ENCODE measurements around the gene HOXD13. TPM values are rescaled to one million over a fixed set of nuclear protein-coding genes. Genes with fewer than 3 reads are reported as not detected.

The HOXD13 gene
- total and polyA plus RNA-seq, 7 experiments from 2014 or later, result not detected

DNA sequence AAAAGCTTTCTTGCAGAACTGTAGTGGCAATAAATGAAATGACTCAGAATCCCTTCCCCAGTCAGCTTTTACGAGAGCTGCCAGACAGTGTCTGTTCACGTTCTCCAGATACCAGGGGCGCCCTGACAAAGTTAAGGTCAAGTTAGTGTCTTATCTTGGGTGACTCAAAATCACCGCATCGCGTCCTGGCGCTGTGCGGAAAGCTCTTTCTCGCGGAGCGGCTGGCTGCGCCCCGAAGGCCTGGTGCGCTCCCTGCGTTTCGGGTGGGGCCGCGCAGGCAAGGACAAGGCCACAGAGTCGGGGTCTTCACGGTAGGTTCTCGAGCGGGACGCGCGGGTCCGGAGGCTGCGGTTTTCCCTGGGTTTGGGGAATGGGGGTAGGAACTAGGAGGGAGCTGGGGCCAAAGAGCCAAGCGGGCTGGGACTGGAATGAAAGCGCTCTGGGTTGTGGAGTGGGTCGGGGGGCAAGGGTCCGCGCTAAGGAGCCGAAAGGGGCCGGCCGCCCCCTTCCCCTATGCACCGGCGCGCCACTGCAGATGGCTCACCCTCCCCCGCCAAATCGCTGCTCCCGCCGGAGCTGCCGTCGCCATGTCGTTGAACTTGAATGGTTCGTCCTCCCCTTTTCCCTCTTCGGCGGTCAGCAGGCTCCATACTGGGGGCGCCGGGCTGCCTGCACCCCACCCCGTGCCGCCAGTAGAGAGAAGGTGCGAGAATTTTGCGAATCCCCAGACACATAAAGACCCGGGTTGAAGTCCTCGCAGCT is 12.0 kb downstream of the HOXD13 start:
- DNase-seq, result peak in 1 of 9 donors; percentile 20
- H3K36me3 Mint-ChIP-seq, result peaks cover 0 to 12% (median 6%) of the 10 kb centered on the region in 5 donors
- H3K4me1 Mint-ChIP-seq, result peaks cover 16 to 44% (median 27%) of the 10 kb centered on the region in 7 donors
- H3K27ac ChIP-seq (ENCODE audit: low read depth, low read length), result no peak overlapping the region
- POLR2A ChIA-PET, result interaction anchor here (0.6 kb wide), 1 partner anchor 1200 kb away, joined by 3 read pairs; no protein-coding TSS in a partner anchor
- peaks cover 12 to 59% of the 10 kb centered on the region in 2 donors for H3K27me3 ChIP-seq (ENCODE audit: control insufficient read depth in 2 of 2, insufficient read depth in 2 of 2, low read length in 2 of 2)
- H3K4me1 ChIP-seq (ENCODE audit: control insufficient read depth in 2 of 2, insufficient read depth in 2 of 2, low read length in 2 of 2), result peaks cover 0 to 18% of the 10 kb centered on the region in 2 donors
- H3K9me3 Mint-ChIP-seq, result peaks cover 0 to 24% (median 5%) of the 10 kb centered on the region in 11 donors
- no peak for ATAC-seq
- peak overlapping the region in 6 of 10 donors; percentile 14 to 44 (median 20) for H3K4me3 Mint-ChIP-seq
- H3K36me3 ChIP-seq (ENCODE audit: control insufficient read depth in 2 of 3, insufficient read depth in 3 of 3, low read length in 3 of 3), result no peaks in the 10 kb centered on the region
- peaks cover 0 to 5% (median 0%) of the 10 kb centered on the region in 3 experiments for H3K9me3 ChIP-seq (ENCODE audit: control insufficient read depth in 2 of 3, low read length in 3 of 3)
- H3K27me3 Mint-ChIP-seq, result peaks cover 74 to 86% (median 79%) of the 10 kb centered on the region in 5 donors
- peak overlapping the region in 2 of 9 donors; percentile 11 to 81 for H3K27ac Mint-ChIP-seq
- H3K4me3 ChIP-seq (ENCODE audit: low read length), result no peak overlapping the region
- intact Hi-C loops (cut with micrococcal nuclease), result no loop called here
- CTCF ChIA-PET, result no interaction called here

- Mint-ChIP-seq H3K4me3 (peak overlapping the region in 8 of 10 donors; percentile 14 to 83 (median 40)), H3K4me1 (peaks cover 16 to 45% (median 28%) of the 10 kb centered on the region in 7 donors), H3K36me3 (peaks cover 0 to 18% (median 6%) of the 10 kb centered on the region in 5 donors), H3K27ac (peak overlapping the region in 2 of 9 donors; percentile 60 to 81), H3K27me3 (peaks cover 78 to 89% (median 84%) of the 10 kb centered on the region in 5 donors), H3K9me3 (peaks cover 0 to 29% (median 8%) of the 10 kb centered on the region in 11 donors)
- ChIA-PET POLR2A (interaction anchor here (0.6 kb wide), 1 partner anchor 1200 kb away, joined by 3 read pairs; no protein-coding TSS in a partner anchor), CTCF (no interaction called here)
- ATAC-seq, result no peak
- H3K27ac ChIP-seq (ENCODE audit: low read depth, low read length), result no peak overlapping the region
- no peak overlapping the region for H3K4me3 ChIP-seq (ENCODE audit: low read length)
- DNase-seq, result peak in 1 of 9 donors; percentile 20
- H3K9me3 ChIP-seq (ENCODE audit: control insufficient read depth in 2 of 3, low read length in 3 of 3), result peaks cover 0 to 11% (median 0%) of the 10 kb centered on the region in 3 experiments
- H3K4me1 ChIP-seq (ENCODE audit: control insufficient read depth in 2 of 2, insufficient read depth in 2 of 2, low read length in 2 of 2), result peaks cover 0 to 18% of the 10 kb centered on the region in 2 donors
- intact Hi-C loops (cut with micrococcal nuclease), result no loop called here
- H3K27me3 ChIP-seq (ENCODE audit: control insufficient read depth in 2 of 2, insufficient read depth in 2 of 2, low read length in 2 of 2), result peaks cover 12 to 63% of the 10 kb centered on the region in 2 donors
- no peaks in the 10 kb centered on the region for H3K36me3 ChIP-seq (ENCODE audit: control insufficient read depth in 2 of 3, insufficient read depth in 3 of 3, low read length in 3 of 3)
Measured at GRCh38 chr2:176105078-176105729, 12.7 kb downstream of the HOXD13 start.

DNA sequence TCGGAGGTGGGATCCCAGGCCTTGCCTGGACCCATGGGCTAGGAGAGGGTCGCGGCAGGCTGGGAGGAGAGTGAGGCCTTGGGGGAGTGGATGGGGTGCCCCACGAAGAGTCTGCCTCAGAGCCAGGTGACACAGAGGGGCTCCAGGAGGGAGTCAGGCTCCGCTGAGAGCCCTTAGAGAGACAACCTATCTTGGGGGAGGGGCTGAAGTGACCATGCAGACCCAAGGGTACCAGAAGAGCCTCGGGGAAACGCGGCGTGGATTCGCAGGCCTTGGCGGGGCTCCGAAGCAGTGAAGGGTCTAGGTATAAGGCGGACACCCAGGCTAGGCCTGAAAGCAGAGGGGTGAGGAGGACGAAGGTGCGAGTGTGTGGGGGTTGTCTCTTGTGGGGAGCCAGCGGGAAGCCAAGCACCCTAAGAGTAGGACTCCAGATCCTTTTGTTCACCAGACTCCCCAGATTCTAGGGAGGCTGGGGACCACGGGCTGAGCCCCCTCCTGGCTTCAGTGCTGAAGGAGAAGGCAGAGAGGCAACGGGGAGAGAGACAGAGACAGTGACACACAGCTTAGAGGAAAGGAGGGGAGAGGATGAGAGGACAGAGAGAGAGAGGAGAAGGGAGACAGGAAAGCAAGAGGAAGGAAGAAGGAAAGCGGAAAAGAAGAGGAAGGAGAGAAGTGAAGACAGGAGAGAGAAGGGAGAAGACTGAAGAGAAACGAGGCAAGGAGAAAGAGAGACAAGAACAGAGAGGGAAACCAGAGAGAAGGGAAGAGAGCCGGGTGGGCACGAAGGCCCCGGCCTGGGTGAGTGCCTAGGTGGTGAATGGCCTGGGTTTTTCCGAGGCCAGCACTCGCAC is 13.4 kb downstream of the HOXD13 start:
- Mint-ChIP-seq H3K4me1 (peaks cover 14 to 45% (median 28%) of the 10 kb centered on the region in 7 donors), H3K27ac (peak overlapping the region in 5 of 9 donors; percentile 25 to 81 (median 60)), H3K9me3 (peaks cover 0 to 34% (median 8%) of the 10 kb centered on the region in 11 donors), H3K36me3 (peaks cover 0 to 18% (median 6%) of the 10 kb centered on the region in 5 donors), H3K27me3 (peaks cover 84 to 89% (median 85%) of the 10 kb centered on the region in 5 donors), H3K4me3 (peak overlapping the region; percentile 41 to 85 (median 78))
- peaks cover 0 to 18% of the 10 kb centered on the region in 2 donors for H3K4me1 ChIP-seq (ENCODE audit: control insufficient read depth in 2 of 2, insufficient read depth in 2 of 2, low read length in 2 of 2)
- DNase-seq, result no peak
- H3K27ac ChIP-seq (ENCODE audit: low read depth, low read length), result no peak overlapping the region
- CTCF ChIA-PET, result no interaction called here
- H3K4me3 ChIP-seq (ENCODE audit: low read length), result no peak overlapping the region
- no peaks in the 10 kb centered on the region for H3K36me3 ChIP-seq (ENCODE audit: control insufficient read depth in 2 of 3, insufficient read depth in 3 of 3, low read length in 3 of 3)
- ATAC-seq, result no peak
- peaks cover 17 to 68% of the 10 kb centered on the region in 2 donors for H3K27me3 ChIP-seq (ENCODE audit: control insufficient read depth in 2 of 2, insufficient read depth in 2 of 2, low read length in 2 of 2)
- H3K9me3 ChIP-seq (ENCODE audit: control insufficient read depth in 2 of 3, low read length in 3 of 3), result peaks cover 0 to 11% (median 0%) of the 10 kb centered on the region in 3 experiments
- intact Hi-C loops (cut with micrococcal nuclease), result no loop called here
- POLR2A ChIA-PET, result no interaction called here

GRCh38 chr2:176106581-176107539 is 14.3 kb downstream of the HOXD13 start, which contains the start of gene HOXD11:
TSS of gene HOXD11 (plus strand) at chr2:176107280. CDS start at chr2:176107356, 76 bp downstream.
- peaks cover 0 to 18% (median 6%) of the 10 kb centered on the region in 5 donors for H3K36me3 Mint-ChIP-seq
- H3K9me3 ChIP-seq (ENCODE audit: control insufficient read depth in 2 of 3, low read length in 3 of 3), result peaks cover 0 to 11% (median 0%) of the 10 kb centered on the region in 3 experiments

DNA sequence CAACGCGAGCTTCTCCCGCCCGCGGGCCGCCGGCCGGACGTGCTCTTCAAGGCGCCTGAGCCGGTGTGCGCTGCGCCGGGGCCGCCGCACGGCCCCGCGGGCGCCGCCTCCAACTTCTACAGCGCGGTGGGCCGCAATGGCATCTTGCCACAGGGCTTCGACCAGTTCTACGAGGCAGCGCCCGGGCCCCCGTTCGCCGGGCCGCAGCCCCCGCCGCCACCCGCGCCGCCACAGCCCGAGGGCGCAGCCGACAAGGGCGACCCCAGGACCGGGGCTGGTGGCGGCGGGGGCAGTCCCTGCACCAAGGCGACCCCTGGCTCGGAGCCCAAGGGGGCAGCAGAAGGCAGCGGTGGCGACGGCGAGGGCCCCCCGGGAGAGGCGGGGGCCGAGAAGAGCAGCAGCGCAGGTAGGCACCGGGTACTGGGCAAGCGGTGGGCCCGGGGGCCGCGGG is 15.2 kb downstream of the HOXD13 start:
- peaks cover 0 to 18% (median 4%) of the 10 kb centered on the region in 5 donors for H3K36me3 Mint-ChIP-seq
- peaks cover 0 to 48% (median 10%) of the 10 kb centered on the region in 11 donors for H3K9me3 Mint-ChIP-seq
- Histone ChIP-seq H3K4me1 (ENCODE audit: control insufficient read depth in 2 of 2, insufficient read depth in 2 of 2, low read length in 2 of 2) (peaks cover 0 to 18% of the 10 kb centered on the region in 2 donors), H3K27ac (ENCODE audit: low read depth, low read length) (no peak overlapping the region), H3K9me3 (ENCODE audit: control insufficient read depth in 2 of 3, low read length in 3 of 3) (peaks cover 0 to 15% (median 0%) of the 10 kb centered on the region in 3 experiments), H3K4me3 (ENCODE audit: low read length) (no peak overlapping the region), H3K27me3 (ENCODE audit: control insufficient read depth in 2 of 2, insufficient read depth in 2 of 2, low read length in 2 of 2) (peaks cover 17 to 68% of the 10 kb centered on the region in 2 donors), H3K36me3 (ENCODE audit: control insufficient read depth in 2 of 3, insufficient read depth in 3 of 3, low read length in 3 of 3) (no peaks in the 10 kb centered on the region)
- ATAC-seq (no peak), DNase-seq (no peak)
- peak overlapping the region in 1 of 10 donors; percentile 60 for H3K4me3 Mint-ChIP-seq
- CTCF ChIA-PET, result no interaction called here
- intact Hi-C loops (cut with micrococcal nuclease), result loop anchor here in 1 of 2 donors (1.0 kb wide), 1 partner anchor 26 kb away; no protein-coding TSS in a partner anchor
- POLR2A ChIA-PET, result no interaction called here
- no peak overlapping the region for H3K27ac Mint-ChIP-seq
- H3K4me1 Mint-ChIP-seq, result peaks cover 14 to 45% (median 28%) of the 10 kb centered on the region in 7 donors
- H3K27me3 Mint-ChIP-seq, result peaks cover 79 to 89% (median 84%) of the 10 kb centered on the region in 5 donors

More at GRCh38 chr2:176106581-176107539, 14.3 kb downstream of the HOXD13 start, which contains the start of gene HOXD11:
- ATAC-seq (peak; percentile 27), DNase-seq (peak in 1 of 9 donors; percentile 13)
- peaks cover 0 to 43% (median 10%) of the 10 kb centered on the region in 11 donors for H3K9me3 Mint-ChIP-seq
- peak within 1 kb of the TSS; percentile 41 to 85 (median 78) for H3K4me3 Mint-ChIP-seq
- H3K27ac Mint-ChIP-seq, result peak within 1 kb of the TSS in 5 of 9 donors; percentile 25 to 81 (median 60)
- Histone ChIP-seq H3K27me3 (ENCODE audit: control insufficient read depth in 2 of 2, insufficient read depth in 2 of 2, low read length in 2 of 2) (peaks cover 17 to 68% of the 10 kb centered on the region in 2 donors), H3K4me3 (ENCODE audit: low read length) (no peak within 1 kb of the TSS), H3K36me3 (ENCODE audit: control insufficient read depth in 2 of 3, insufficient read depth in 3 of 3, low read length in 3 of 3) (no peaks in the 10 kb centered on the region), H3K4me1 (ENCODE audit: control insufficient read depth in 2 of 2, insufficient read depth in 2 of 2, low read length in 2 of 2) (peaks cover 0 to 18% of the 10 kb centered on the region in 2 donors), H3K27ac (ENCODE audit: low read depth, low read length) (no peak within 1 kb of the TSS)
- peaks cover 14 to 45% (median 28%) of the 10 kb centered on the region in 7 donors for H3K4me1 Mint-ChIP-seq
- ChIA-PET POLR2A (no interaction called here), CTCF (no interaction called here)
- H3K27me3 Mint-ChIP-seq, result peaks cover 84 to 89% (median 84%) of the 10 kb centered on the region in 5 donors
- intact Hi-C loops (cut with micrococcal nuclease), result loop anchor here in 1 of 2 donors (1.0 kb wide), 1 partner anchor 26 kb away; no protein-coding TSS in a partner anchor
